ENCODE results near the gene SLC25A53. TPM values are rescaled to one million over a fixed set of nuclear protein-coding genes. Genes with fewer than 3 reads are reported as not detected.

Gene SLC25A53
- polyA plus RNA-seq, 1 donor from 2014 or later: 6.6 TPM

DNA sequence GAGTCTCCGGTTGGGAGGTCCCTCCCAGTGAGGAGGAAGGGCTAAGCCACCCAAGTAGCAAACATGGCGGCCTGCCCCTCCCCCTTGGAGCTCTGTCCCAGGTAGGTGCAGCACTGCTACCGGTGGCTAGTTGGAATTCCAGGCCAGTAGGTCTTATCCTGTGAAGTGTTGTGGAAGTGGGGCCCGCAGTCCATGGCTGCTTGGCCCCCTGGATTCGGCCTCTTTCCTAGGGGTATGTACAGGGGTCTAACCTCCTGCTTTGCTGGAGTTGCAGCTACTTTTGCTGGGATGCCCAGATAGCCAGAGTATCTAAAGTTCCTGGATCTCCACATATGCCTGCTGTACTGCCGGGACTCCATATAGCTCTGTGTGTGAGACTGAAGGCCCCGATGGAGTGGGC lies 70.9 kb downstream of the SLC25A53 start:
- no peaks in the 10 kb centered on the region for H4K20me1 ChIP-seq (ENCODE audit: insufficient read depth)
- H3K27ac ChIP-seq (ENCODE audit: low read length): no peak overlapping the region
- no peak overlapping the region for H3K4me2 ChIP-seq (ENCODE audit: low read length)
- no peaks in the 10 kb centered on the region for H3K9me3 ChIP-seq (ENCODE audit: low read length)
- H3K9ac ChIP-seq (ENCODE audit: low read length): no peak overlapping the region
- no peaks in the 10 kb centered on the region for H3K79me2 ChIP-seq (replicated peaks; ENCODE audit: insufficient read depth, low read length)
- H3K27me3 ChIP-seq (ENCODE audit: insufficient read depth, low read depth, low read length): no peaks in the 10 kb centered on the region
- H2AFZ ChIP-seq (ENCODE audit: low read depth, low read length): no peak overlapping the region
- no peak for TF ChIP-seq EZH2 (IDR thresholded peaks at IDR 0.05; ENCODE audit: borderline replicate concordance, insufficient read depth, low read length, poor library complexity, severe bottlenecking)
- TF ChIP-seq EP300 (conservative IDR thresholded peaks at IDR 0.05; ENCODE audit: poor library complexity, severe bottlenecking): no peak
- TF ChIP-seq REST (IDR thresholded peaks at IDR 0.05; ENCODE audit: borderline replicate concordance): no peak
- no peak for TF ChIP-seq CTCF (IDR thresholded peaks at IDR 0.05; ENCODE audit: poor library complexity, severe bottlenecking)
- no peak for TF ChIP-seq TAF1 (IDR thresholded peaks at IDR 0.05; ENCODE audit: low read depth)
- TF ChIP-seq SMC3 (conservative IDR thresholded peaks at IDR 0.05; ENCODE audit: poor library complexity): no peak
- no peak for TF ChIP-seq MXI1 (conservative IDR thresholded peaks at IDR 0.05; ENCODE audit: poor library complexity, severe bottlenecking)
- no peak for TF ChIP-seq POLR2AphosphoS5 (IDR thresholded peaks at IDR 0.05)
- TF ChIP-seq RAD21 (conservative IDR thresholded peaks at IDR 0.05): no peak
- H3K36me3 ChIP-seq (ENCODE audit: insufficient read depth, low read length): no peaks in the 10 kb centered on the region
- H3K4me3 ChIP-seq (ENCODE audit: low read length): no peak overlapping the region
- no peaks in the 10 kb centered on the region for H3K9me2 ChIP-seq (ENCODE audit: insufficient read depth, low read length)
- H3F3A ChIP-seq (ENCODE audit: insufficient read depth, low read length, poor library complexity, severe bottlenecking): no peaks in the 10 kb centered on the region

DNA sequence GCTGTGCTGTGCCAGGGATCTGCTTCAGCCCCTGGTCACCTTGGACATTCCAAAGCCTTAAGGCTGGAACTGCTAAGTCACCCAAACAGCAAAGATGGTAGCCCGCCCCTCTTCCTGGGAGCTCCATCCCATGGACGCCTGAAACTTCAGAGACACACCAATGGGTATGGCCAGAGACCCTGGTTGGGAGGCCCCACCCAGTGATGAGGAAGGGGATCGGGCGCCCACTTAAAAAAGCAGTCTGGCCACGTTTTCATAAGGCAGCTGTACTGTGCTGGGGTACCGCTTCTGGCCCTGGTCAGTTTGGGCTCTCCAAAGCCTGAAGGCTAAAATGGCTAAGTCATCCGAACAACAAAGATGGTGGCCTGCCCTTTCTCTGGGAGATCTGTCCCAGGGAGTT lies 71.3 kb downstream of the SLC25A53 start:
- Histone ChIP-seq H3K9me2 (ENCODE audit: insufficient read depth, low read length) (no peaks in the 10 kb centered on the region), H3K36me3 (ENCODE audit: insufficient read depth, low read length) (no peaks in the 10 kb centered on the region), H3K9me3 (ENCODE audit: low read length) (no peaks in the 10 kb centered on the region), H3K9ac (ENCODE audit: low read length) (no peak overlapping the region), H3K4me3 (ENCODE audit: low read length) (no peak overlapping the region), H3K4me2 (ENCODE audit: low read length) (no peak overlapping the region), H4K20me1 (ENCODE audit: insufficient read depth) (no peaks in the 10 kb centered on the region), H2AFZ (ENCODE audit: low read depth, low read length) (no peak overlapping the region), H3K27ac (ENCODE audit: low read length) (no peak overlapping the region), H3K79me2 (replicated peaks; ENCODE audit: insufficient read depth, low read length) (no peaks in the 10 kb centered on the region), H3F3A (ENCODE audit: insufficient read depth, low read length, poor library complexity, severe bottlenecking) (no peaks in the 10 kb centered on the region), H3K27me3 (ENCODE audit: insufficient read depth, low read depth, low read length) (no peaks in the 10 kb centered on the region)
- TF ChIP-seq CTCF (IDR thresholded peaks at IDR 0.05; ENCODE audit: poor library complexity, severe bottlenecking) (no peak), MXI1 (conservative IDR thresholded peaks at IDR 0.05; ENCODE audit: poor library complexity, severe bottlenecking) (no peak), RAD21 (conservative IDR thresholded peaks at IDR 0.05) (no peak), EP300 (conservative IDR thresholded peaks at IDR 0.05; ENCODE audit: poor library complexity, severe bottlenecking) (no peak), EZH2 (IDR thresholded peaks at IDR 0.05; ENCODE audit: borderline replicate concordance, insufficient read depth, low read length, poor library complexity, severe bottlenecking) (no peak), TAF1 (IDR thresholded peaks at IDR 0.05; ENCODE audit: low read depth) (no peak), REST (IDR thresholded peaks at IDR 0.05; ENCODE audit: borderline replicate concordance) (no peak), POLR2AphosphoS5 (IDR thresholded peaks at IDR 0.05) (no peak), SMC3 (conservative IDR thresholded peaks at IDR 0.05; ENCODE audit: poor library complexity) (no peak)

All from neural cell (in vitro differentiated cells).